ENCODE data around the gene REPS2. TPM values are rescaled to one million over a fixed set of nuclear protein-coding genes. Genes with fewer than 3 reads are reported as not detected.

Gene REPS2
- total and polyA plus RNA-seq, 4 experiments from 2014 or later: 0.09 to 1.4 (median 0.61) TPM

GRCh38 chrX:16918979-16919378, 27.5 kb upstream of the REPS2 start:
- H3K4me3 Mint-ChIP-seq: no peak overlapping the region
- H3K9me3 Mint-ChIP-seq: peaks cover 0 to 4% (median 0%) of the 10 kb centered on the region in 8 donors
- H3K36me3 Mint-ChIP-seq: no peaks in the 10 kb centered on the region
- H3K27me3 Mint-ChIP-seq: peaks cover 0 to 9% of the 10 kb centered on the region in 2 donors
- H3K27me3 ChIP-seq (ENCODE audit: insufficient read depth, low read length): no peaks in the 10 kb centered on the region
- ChIA-PET CTCF (ENCODE audit: partially characterized antibody) (no interaction called here), POLR2A (ENCODE audit: partially characterized antibody) (no interaction called here)
- intact Hi-C loops (cut with micrococcal nuclease): no loop called here
- no peaks in the 10 kb centered on the region for H3K4me1 Mint-ChIP-seq
- H3K9me3 ChIP-seq (ENCODE audit: control insufficient read depth in 1 of 2, low read length in 2 of 2): no peaks in the 10 kb centered on the region
- no peak overlapping the region for H3K27ac Mint-ChIP-seq
- H3K27ac ChIP-seq (ENCODE audit: low read depth, low read length): no peak overlapping the region
- no peaks in the 10 kb centered on the region for H3K4me1 ChIP-seq (ENCODE audit: insufficient read depth, low read length)
- no peaks in the 10 kb centered on the region for H3K36me3 ChIP-seq (ENCODE audit: insufficient read depth, low read length)
- no peak overlapping the region for H3K4me3 ChIP-seq (ENCODE audit: low read length in 2 of 2)
- DNase-seq: no peak

GRCh38 chrX:16920075-16920474, 26.4 kb upstream of the REPS2 start:
- peaks cover 0 to 9% of the 10 kb centered on the region in 2 donors for H3K27me3 Mint-ChIP-seq
- H3K36me3 Mint-ChIP-seq: no peaks in the 10 kb centered on the region
- Histone ChIP-seq H3K27ac (ENCODE audit: low read depth, low read length) (no peak overlapping the region), H3K4me1 (ENCODE audit: insufficient read depth, low read length) (no peaks in the 10 kb centered on the region), H3K27me3 (ENCODE audit: insufficient read depth, low read length) (no peaks in the 10 kb centered on the region), H3K9me3 (ENCODE audit: control insufficient read depth in 1 of 2, low read length in 2 of 2) (no peaks in the 10 kb centered on the region), H3K4me3 (ENCODE audit: low read length in 2 of 2) (no peak overlapping the region), H3K36me3 (ENCODE audit: insufficient read depth, low read length) (no peaks in the 10 kb centered on the region)
- POLR2A ChIA-PET (ENCODE audit: partially characterized antibody): no interaction called here
- intact Hi-C loops (cut with micrococcal nuclease): no loop called here
- DNase-seq: no peak
- no peak overlapping the region for H3K4me3 Mint-ChIP-seq
- no peak overlapping the region for H3K27ac Mint-ChIP-seq
- H3K4me1 Mint-ChIP-seq: no peaks in the 10 kb centered on the region
- H3K9me3 Mint-ChIP-seq: peaks cover 0 to 9% (median 3%) of the 10 kb centered on the region in 8 donors
- CTCF ChIA-PET (ENCODE audit: partially characterized antibody): no interaction called here

- H3K9me3 Mint-ChIP-seq: peaks cover 0 to 10% (median 6%) of the 10 kb centered on the region in 8 donors
- no peaks in the 10 kb centered on the region for H3K4me1 ChIP-seq (ENCODE audit: insufficient read depth, low read length)
- ChIA-PET CTCF (ENCODE audit: partially characterized antibody) (no interaction called here), POLR2A (ENCODE audit: partially characterized antibody) (no interaction called here)
- H3K27ac ChIP-seq (ENCODE audit: low read depth, low read length): no peak overlapping the region
- no peaks in the 10 kb centered on the region for H3K27me3 ChIP-seq (ENCODE audit: insufficient read depth, low read length)
- H3K36me3 ChIP-seq (ENCODE audit: insufficient read depth, low read length): no peaks in the 10 kb centered on the region
- H3K9me3 ChIP-seq (ENCODE audit: control insufficient read depth in 1 of 2, low read length in 2 of 2): no peaks in the 10 kb centered on the region
- no peak for DNase-seq
- intact Hi-C loops (cut with micrococcal nuclease): no loop called here
- no peaks in the 10 kb centered on the region for H3K4me1 Mint-ChIP-seq
- H3K4me3 Mint-ChIP-seq: no peak overlapping the region
- peaks cover 0 to 9% of the 10 kb centered on the region in 2 donors for H3K27me3 Mint-ChIP-seq
- no peak overlapping the region for H3K27ac Mint-ChIP-seq
- H3K36me3 Mint-ChIP-seq: no peaks in the 10 kb centered on the region
- no peak overlapping the region for H3K4me3 ChIP-seq (ENCODE audit: low read length in 2 of 2)
Observed at GRCh38 chrX:16923157-16923556, 23.3 kb upstream of the REPS2 start.

GRCh38 chrX:16924631-16925480, 21.6 kb upstream of the REPS2 start:
- intact Hi-C loops (cut with micrococcal nuclease): no loop called here
- Histone ChIP-seq H3K27ac (ENCODE audit: low read depth, low read length) (no peak overlapping the region), H3K4me3 (ENCODE audit: low read length in 2 of 2) (no peak overlapping the region), H3K9me3 (ENCODE audit: control insufficient read depth in 1 of 2, low read length in 2 of 2) (no peaks in the 10 kb centered on the region), H3K27me3 (ENCODE audit: insufficient read depth, low read length) (no peaks in the 10 kb centered on the region), H3K4me1 (ENCODE audit: insufficient read depth, low read length) (no peaks in the 10 kb centered on the region), H3K36me3 (ENCODE audit: insufficient read depth, low read length) (no peaks in the 10 kb centered on the region)
- ChIA-PET POLR2A (ENCODE audit: partially characterized antibody) (no interaction called here), CTCF (ENCODE audit: partially characterized antibody) (no interaction called here)
- H3K9me3 Mint-ChIP-seq: peaks cover 0 to 10% (median 6%) of the 10 kb centered on the region in 8 donors
- no peak overlapping the region for H3K27ac Mint-ChIP-seq
- H3K4me3 Mint-ChIP-seq: no peak overlapping the region
- no peaks in the 10 kb centered on the region for H3K4me1 Mint-ChIP-seq
- peaks cover 0 to 5% of the 10 kb centered on the region in 2 donors for H3K27me3 Mint-ChIP-seq
- no peaks in the 10 kb centered on the region for H3K36me3 Mint-ChIP-seq
- DNase-seq: no peak

- H3K9me3 ChIP-seq (ENCODE audit: control insufficient read depth in 1 of 2, low read length in 2 of 2): no peaks in the 10 kb centered on the region
- no peak overlapping the region for H3K27ac ChIP-seq (ENCODE audit: low read depth, low read length)
- H3K36me3 ChIP-seq (ENCODE audit: insufficient read depth, low read length): no peaks in the 10 kb centered on the region
- POLR2A ChIA-PET (ENCODE audit: partially characterized antibody): no interaction called here
- intact Hi-C loops (cut with micrococcal nuclease): no loop called here
- no peak overlapping the region for H3K4me3 ChIP-seq (ENCODE audit: low read length in 2 of 2)
- Mint-ChIP-seq H3K36me3 (no peaks in the 10 kb centered on the region), H3K27ac (no peak overlapping the region), H3K27me3 (peaks cover 0 to 1% of the 10 kb centered on the region in 2 donors), H3K9me3 (peaks cover 0 to 6% (median 0%) of the 10 kb centered on the region in 8 donors), H3K4me3 (no peak overlapping the region), H3K4me1 (no peaks in the 10 kb centered on the region)
- H3K27me3 ChIP-seq (ENCODE audit: insufficient read depth, low read length): no peaks in the 10 kb centered on the region
- DNase-seq: no peak
- CTCF ChIA-PET (ENCODE audit: partially characterized antibody): no interaction called here
- no peaks in the 10 kb centered on the region for H3K4me1 ChIP-seq (ENCODE audit: insufficient read depth, low read length)
Observed at GRCh38 chrX:16930392-16930791, 16.1 kb upstream of the REPS2 start.

GRCh38 chrX:16931371-16931770, 15.1 kb upstream of the REPS2 start:
- H3K27ac ChIP-seq (ENCODE audit: low read depth, low read length): no peak overlapping the region
- H3K4me1 ChIP-seq (ENCODE audit: insufficient read depth, low read length): no peaks in the 10 kb centered on the region
- intact Hi-C loops (cut with micrococcal nuclease): no loop called here
- H3K4me1 Mint-ChIP-seq: no peaks in the 10 kb centered on the region
- H3K27ac Mint-ChIP-seq: no peak overlapping the region
- H3K4me3 ChIP-seq (ENCODE audit: low read length in 2 of 2): no peak overlapping the region
- no peaks in the 10 kb centered on the region for H3K27me3 ChIP-seq (ENCODE audit: insufficient read depth, low read length)
- POLR2A ChIA-PET (ENCODE audit: partially characterized antibody): no interaction called here
- DNase-seq: no peak
- CTCF ChIA-PET (ENCODE audit: partially characterized antibody): no interaction called here
- no peaks in the 10 kb centered on the region for H3K36me3 ChIP-seq (ENCODE audit: insufficient read depth, low read length)
- H3K9me3 Mint-ChIP-seq: peaks cover 0 to 2% (median 0%) of the 10 kb centered on the region in 8 donors
- H3K27me3 Mint-ChIP-seq: peaks cover 1 to 3% of the 10 kb centered on the region in 2 donors
- H3K4me3 Mint-ChIP-seq: no peak overlapping the region
- no peaks in the 10 kb centered on the region for H3K9me3 ChIP-seq (ENCODE audit: control insufficient read depth in 1 of 2, low read length in 2 of 2)
- H3K36me3 Mint-ChIP-seq: no peaks in the 10 kb centered on the region

- peaks cover 0 to 5% (median 0%) of the 10 kb centered on the region in 8 donors for H3K9me3 Mint-ChIP-seq
- no peaks in the 10 kb centered on the region for H3K4me1 Mint-ChIP-seq
- Histone ChIP-seq H3K4me3 (ENCODE audit: low read length in 2 of 2) (no peak overlapping the region), H3K4me1 (ENCODE audit: insufficient read depth, low read length) (no peaks in the 10 kb centered on the region), H3K36me3 (ENCODE audit: insufficient read depth, low read length) (no peaks in the 10 kb centered on the region), H3K9me3 (ENCODE audit: control insufficient read depth in 1 of 2, low read length in 2 of 2) (no peaks in the 10 kb centered on the region), H3K27me3 (ENCODE audit: insufficient read depth, low read length) (no peaks in the 10 kb centered on the region), H3K27ac (ENCODE audit: low read depth, low read length) (no peak overlapping the region)
- ChIA-PET POLR2A (ENCODE audit: partially characterized antibody) (no interaction called here), CTCF (ENCODE audit: partially characterized antibody) (interaction anchor here (1.2 kb wide), 1 partner anchor 40 kb away, joined by 3 read pairs; no protein-coding TSS in a partner anchor)
- no peak for DNase-seq
- H3K36me3 Mint-ChIP-seq: no peaks in the 10 kb centered on the region
- no peak overlapping the region for H3K4me3 Mint-ChIP-seq
- H3K27ac Mint-ChIP-seq: no peak overlapping the region
- H3K27me3 Mint-ChIP-seq: peaks cover 3 to 5% of the 10 kb centered on the region in 2 donors
- intact Hi-C loops (cut with micrococcal nuclease): no loop called here
Observed at GRCh38 chrX:16931855-16932575, 14.4 kb upstream of the REPS2 start.
